ENCODE measurements around the gene TTC38.

TTC38 gene

DNA sequence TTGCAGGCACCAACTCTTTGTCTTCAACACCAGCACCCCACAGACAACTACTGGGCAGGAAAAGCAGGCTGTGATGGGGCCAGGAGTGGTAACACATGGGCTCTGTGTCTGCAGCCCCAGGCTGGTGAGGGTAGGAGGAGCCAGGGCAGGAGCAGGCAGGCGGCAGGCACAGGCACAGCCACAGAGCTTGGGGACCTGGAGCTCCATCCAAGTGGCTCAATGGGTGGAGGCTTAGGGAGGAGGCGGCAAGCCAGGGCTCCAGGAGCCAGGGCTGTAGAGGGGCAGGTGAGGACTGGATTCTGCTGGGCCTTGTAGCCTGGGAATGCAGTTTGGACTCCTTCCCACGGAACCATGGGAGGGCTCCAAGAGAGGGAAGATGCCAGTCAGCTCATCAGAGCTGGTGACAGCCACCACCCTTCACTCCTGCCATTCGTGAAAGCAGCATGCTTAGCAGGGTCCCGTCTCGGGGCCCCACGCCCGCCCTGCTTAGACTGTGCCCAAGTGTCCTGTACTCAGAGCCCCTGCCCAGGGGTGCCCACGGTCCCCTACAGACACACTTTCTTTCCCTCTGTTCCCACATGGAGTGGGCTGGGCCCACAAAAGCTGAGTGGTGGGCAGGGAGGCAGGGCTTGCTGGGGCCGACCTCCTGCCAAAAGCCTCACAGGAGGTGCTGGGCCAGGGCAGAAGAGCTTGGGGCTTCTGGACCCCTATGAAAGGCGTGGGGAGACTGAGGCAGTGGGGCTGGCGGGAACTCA is 12.4 kb downstream of the TTC38 start:
- no peak for DNase-seq

DNA sequence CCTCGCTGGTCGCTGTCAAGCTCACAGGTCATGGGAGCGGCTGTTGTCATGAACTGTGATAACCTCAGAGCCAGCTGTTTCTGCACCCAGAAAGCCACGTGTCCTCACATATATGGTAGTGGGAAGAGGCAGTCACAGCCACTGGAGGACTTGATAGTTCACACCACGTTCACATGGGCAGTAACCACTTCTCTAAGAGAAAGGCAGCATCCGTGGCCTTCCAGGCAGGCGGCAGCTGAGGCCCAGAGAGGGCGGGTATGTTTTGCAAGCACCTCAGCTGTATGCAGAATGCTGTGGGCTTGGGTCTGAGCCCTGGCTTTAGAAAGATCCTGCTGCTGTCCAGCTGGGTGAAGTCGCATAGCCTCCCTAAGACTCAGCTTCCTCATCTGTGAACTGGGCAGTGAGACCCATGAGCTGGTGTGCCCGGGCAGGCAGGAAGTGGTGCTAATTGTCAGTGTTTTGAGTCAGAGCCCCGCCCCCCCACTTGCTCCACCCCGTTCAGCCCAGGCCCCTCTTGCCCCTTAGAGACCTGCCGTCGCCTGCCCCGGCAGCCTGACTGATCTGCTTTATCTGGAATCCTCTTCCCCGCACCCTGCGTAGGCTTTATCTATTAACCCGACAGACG is 13.3 kb downstream of the TTC38 start:
- no peak for DNase-seq

DNA sequence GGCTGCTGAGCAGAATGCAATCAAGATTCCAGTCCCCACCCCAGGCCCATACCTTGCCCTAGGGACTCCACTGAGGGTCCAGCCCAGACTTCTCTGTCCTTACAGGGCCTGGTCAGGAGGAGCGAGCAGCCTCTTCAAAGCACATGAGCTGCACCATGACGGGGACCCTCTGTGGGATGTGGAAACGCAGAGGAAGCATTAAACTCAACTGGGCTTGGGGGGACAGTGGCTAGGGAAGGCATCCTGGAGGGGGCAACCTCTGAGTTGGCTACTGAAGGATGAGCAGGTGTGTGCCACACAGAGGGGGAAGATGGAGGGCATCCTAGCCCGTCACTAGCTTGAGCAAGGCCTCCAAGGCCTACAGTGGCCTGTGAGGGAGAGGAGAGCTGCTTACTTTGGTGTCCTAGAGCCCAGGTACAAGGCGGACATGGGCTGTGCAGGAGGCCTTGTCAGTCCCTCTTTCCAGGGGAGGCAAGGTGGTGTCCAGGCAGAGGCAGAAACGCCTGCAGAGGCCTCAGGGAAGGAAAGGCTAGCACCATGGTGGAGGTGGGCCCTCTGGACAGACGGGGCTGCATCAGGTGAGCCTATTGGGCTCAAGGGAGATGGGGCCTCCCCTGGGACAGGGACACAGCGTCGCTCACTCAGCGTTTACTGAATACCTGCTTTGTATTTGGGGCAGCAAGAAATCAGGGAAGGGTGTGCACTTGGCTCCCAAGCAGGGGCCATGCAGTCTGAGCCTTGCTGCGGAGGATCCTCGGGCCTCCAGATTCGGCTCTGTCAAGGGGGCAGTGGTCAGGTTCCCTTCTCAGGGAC is 14.3 kb downstream of the TTC38 start:
- DNase-seq, result no peak

DNA sequence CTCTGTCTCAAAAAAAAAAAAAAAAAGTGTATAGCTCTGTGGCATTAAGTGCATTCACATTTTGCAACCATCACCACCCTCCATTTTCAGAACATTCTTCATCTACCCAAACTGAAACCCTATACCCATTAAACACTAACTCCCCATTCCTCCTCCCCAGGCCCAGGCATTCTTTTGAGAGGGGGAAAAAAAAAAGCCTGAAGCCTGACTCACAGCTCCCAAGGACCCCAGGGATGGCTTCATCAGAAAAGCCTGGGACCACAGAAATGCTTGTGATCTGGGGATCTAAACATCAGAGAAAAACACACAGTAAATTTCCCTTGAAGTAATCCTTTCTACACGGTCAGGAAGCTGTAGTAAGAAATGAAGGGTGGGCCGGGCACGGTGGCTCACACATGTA is 18.2 kb downstream of the TTC38 start:
- DNase-seq, result no peak

DNA sequence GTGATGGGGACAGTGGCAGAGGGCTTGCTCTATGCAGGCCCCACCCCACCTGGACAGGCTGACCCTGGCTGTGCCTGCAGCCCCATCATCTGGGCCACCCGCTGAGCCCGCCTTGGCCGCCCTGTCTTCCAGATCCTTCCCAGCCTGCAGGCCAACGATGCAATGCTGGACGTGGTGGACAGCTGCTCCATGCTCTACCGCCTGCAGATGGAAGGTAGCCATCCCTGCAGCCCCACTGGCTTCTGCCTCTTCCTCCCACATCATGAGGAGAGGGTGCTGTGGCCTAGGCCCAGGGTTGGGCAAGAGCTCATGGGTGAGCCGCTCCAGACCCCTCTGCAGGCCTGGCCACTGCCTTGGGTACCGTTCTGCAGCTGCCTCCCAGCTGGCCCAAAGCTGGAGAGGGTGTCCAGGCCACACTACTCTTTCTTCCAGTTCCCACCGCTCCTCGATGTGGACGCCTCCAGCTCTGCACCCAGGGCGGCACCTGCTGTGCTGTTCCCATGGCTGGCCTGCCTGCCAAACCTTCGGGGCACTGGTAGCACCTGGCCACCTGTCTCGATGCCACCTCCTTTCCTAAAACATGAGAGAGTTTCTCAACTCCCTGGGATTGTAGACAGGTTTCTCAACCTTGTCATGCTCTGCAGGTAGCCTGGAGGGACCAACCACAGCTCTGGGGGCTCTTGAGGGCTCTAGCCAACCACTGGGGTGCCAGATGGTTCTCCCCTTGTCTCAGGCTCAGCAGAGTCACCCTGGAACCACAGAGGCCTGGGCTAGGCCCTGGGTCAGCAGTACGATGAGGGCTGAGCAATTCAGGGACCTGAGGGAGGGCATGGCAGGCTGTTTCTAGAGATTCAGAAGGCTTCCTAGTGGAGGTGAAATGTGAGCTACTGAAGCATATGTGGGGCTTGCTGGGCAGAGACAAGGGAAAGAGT is 19.4 kb downstream of the TTC38 start:
- DNase-seq, result no peak

DNA sequence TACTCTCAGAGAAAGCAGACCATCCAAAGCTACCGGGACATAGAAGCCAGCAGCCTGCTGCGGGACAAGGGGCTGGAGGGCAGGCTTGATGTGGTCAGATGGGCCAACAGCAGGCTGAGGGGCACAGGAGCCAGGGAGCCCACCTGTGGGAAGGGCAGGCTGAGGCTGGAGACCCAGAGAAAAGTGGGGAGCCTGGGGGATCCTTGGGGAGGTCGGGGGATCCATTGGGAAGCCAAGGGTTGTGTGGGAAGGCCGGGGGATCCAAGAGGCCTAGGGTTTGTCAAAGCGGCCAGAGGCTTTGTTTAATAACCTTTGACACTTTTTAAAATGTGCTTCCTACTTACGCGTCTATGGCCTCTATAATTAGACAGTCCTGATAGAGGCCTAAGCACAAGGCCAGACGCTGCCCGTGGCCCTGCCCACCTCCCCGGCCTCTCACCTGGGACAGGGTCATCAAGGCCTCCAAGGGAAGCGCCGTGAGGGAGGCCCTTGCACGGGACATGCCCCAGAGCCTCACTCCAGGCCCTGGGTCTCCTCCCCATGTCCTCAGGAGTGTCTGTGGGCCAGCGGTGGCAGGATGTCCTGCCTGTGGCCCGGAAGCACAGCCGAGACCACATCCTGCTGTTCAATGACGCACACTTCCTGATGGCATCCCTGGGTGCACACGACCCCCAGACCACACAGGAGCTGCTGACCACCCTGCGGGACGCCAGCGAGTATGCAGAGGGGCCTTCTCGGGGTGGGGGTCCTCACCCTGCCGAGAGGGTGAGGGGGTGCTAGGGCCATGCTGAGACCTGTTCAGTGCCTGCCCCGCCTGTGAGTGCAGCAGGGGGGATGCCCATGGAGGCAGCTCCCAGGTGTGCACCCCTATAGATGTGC is 20.3 kb downstream of the TTC38 start:
- no peak for DNase-seq

DNA sequence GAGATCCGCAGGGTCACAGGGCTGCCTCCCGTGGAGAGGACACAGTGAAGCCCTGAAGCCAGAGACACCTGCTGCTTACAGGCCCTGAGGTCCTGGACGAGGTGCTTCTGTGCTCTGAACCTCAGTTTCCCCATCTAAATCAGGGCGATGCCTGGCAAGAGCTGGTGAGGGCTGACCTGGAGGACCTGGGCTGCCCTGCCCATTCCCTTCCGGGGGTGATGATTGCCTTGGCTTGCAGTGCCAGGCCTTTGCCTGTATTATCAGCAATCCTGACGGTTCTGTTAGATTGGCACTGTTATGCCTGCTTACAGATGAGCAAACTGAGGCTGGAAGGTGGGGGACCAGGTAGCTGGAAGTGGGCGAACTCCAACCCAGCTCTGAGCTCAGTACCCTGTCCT is 21.0 kb downstream of the TTC38 start:
- DNase-seq, result no peak

DNA sequence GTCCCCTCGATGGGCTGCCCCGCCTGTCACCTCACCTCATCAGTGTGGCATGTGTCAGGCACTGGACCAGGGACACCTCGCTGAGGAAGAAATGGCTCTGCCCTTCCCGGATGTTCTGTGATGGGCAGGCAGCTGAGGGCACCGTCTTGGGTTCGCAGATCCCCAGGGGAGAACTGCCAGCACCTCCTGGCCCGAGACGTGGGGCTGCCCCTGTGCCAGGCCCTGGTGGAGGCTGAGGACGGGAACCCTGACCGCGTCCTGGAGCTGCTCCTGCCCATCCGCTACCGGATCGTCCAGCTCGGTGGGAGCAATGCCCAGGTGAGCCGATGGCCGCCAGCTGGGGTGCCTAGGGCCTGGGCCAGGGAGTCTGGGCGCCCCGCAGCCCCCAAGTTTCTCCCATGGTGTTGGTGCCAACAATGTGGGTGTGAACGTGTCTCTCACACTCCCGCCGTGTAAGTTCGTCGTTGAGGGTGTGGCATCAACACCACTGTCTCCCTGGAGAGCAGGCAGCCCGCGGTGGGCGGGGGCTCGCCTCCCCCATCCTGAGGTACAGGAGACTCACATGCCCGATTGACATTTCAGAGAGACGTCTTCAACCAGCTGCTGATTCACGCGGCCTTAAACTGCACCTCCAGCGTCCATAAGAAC is 21.6 kb downstream of the TTC38 start:
- no peak for DNase-seq

DNA sequence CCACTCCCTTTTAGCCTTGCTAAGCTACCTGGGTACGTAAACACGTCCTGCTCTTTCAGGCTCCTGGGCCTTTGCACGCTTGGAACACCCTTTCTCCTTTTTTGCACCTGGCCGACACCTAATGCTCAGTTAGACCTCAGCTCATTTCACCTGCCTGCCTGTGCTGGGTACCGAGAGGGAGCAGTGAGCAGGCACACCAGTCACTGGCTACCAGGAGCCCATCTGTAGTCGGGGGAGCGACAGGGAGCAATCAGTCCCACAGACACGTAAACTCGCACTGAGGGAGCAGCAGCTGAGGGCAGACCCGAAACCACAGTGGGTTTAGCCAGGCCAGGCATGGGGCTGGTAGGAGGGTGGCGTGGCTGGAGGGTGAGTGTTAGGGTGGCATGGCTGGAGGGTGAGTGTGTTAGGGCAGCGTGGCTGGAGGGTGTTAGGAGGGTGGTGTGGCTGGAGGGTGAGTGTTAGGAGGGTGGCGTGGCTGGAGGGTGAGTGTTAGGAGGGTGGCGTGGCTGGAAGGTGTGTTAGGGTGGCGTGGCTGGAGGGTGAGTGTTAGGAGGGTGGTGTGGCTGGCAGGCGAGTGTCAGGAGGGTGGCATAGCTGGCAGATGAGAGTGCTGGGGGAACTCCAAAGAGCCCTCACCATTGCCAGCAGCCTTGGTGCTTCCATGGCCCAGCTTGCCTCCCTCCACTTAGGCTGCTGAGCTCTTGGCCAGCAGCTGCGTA is 22.5 kb downstream of the TTC38 start:
- DNase-seq, result no peak

DNA sequence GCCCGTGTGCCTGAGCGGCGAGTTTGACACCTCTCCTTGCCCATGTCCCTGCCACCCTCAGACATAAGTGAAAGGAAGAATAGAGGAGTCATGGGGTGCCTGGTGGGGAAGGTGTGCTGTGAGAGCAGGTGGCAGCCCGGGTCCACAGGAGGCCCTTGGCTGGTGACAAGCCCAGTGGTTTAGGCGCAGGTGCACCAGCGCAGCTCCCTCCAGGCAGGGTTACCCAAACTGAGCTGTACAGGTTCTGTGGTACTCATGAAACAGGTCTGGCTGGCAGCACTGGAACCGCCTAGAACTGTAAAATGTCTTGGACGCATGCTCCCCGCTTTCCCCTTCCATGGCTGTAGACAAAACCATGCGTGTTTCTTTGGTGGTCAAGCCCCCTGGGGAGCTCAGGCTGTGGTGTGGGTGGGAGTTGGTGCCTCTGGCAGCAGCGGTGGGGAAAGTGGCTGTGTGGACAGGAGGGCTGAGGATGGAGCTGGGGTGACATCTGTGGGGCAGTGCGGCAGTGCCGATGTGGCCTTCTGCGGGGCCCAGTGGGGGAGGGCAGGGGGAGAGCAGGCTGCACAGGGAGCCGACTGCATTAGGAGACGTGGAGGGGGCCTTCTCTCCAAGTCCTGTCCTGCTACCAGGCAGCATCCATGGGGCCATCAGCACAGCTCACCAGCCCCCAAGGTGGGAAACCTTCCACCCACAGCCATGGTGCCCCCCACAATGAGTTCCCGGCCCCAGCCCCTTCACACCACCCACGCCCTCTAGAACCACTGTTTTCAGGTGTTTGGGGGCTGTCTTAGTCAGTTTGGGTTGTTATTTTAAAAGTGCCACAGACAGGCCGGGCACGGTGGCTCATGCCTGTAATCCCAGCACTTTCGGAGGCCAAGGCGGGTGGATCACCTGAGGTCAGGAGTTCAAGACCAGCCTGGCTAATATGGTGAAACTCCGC is 23.3 kb downstream of the TTC38 start:
- no peak for DNase-seq

DNA sequence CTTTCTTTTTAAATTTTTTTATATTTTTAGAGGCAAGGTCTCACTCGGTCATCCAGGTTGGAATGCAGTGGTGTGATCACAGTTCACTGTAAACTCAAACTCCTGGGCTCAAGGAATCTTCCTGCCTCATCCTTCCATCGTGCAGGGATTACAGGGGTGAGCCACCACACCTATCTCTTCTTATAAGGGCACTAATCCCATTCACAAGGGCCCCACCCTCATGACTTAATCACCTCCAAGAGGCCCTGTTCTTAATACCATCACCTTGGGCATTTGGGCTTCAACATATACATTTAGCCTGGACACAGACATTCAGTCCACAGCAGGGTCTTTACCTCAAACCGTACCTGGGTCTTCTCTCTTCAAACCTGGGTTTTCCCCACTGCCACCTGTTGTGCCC is 24.4 kb downstream of the TTC38 start:
- DNase-seq, result no peak

DNA sequence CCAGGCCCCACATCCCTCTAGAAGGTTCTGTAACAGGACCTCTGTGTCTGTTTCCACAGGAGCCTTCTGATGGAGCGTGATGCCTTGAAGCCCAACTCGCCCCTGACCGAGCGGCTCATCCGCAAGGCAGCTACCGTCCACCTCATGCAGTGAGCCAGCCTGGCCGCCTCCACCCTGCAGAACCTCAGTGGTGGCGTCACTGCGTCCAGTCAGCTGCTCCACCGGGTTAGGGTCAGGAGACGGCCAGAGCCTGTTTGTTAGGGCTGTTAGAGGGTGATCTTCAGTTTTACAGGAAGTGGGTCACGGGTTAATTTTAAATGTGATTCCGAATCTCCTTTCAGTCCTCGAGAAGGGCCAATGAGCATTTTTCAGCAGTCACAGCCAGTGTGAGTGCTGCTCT is 24.9 kb downstream of the TTC38 start:
- DNase-seq, result no peak

DNA sequence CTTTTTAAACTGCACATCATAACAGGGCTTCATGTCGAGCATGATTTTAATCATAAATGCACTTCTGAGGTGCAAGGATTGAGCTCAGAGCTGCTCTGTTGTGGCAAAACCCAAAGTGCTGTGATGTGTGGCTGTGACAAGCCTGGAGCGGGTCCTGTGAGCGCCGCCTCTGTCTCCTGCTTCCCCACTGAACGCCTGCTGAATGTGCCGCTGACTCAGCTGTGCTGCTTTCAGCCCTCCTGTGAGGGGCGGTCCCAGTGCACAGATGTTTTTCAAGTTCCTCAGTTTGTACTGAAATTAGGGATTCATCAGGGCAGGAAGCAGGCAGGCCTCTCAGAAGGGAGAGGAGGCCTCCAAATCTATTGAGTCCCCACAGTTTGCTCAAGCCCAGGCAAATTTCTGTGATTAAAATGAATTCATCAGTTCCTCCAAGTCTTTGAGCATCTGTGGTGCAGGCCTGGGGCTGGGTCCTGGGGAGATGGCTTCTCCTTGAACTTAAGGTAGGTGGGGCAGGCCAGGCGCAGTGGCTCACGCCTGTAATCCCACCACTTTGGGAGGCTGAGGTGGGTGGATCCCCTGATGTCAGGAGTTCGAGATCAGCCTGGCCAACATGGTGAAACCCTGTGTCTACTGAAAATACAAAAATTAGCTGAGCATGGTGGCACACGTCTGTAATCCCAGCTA is 25.9 kb downstream of the TTC38 start:
- DNase-seq, result no peak

DNA sequence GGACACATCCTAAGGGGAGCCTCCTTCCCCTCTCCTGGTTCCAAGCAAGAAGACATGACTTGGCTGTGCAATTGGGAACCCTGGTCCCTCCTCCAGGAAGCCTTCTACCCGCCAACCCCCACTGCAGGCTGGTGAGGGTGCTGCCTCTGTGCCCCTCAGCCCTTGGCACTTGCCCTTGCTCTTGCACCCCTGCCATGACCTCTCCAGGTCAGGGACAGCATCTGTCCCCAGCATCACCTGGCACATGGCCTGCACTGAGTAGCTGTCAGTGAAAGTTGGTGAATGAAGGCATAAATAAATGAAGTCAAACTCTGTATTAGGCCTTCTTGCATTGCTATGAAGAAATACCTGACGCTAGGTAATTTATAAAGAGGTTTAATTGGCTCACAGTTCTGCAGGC is 27.0 kb downstream of the TTC38 start:
- no peak for DNase-seq

DNA sequence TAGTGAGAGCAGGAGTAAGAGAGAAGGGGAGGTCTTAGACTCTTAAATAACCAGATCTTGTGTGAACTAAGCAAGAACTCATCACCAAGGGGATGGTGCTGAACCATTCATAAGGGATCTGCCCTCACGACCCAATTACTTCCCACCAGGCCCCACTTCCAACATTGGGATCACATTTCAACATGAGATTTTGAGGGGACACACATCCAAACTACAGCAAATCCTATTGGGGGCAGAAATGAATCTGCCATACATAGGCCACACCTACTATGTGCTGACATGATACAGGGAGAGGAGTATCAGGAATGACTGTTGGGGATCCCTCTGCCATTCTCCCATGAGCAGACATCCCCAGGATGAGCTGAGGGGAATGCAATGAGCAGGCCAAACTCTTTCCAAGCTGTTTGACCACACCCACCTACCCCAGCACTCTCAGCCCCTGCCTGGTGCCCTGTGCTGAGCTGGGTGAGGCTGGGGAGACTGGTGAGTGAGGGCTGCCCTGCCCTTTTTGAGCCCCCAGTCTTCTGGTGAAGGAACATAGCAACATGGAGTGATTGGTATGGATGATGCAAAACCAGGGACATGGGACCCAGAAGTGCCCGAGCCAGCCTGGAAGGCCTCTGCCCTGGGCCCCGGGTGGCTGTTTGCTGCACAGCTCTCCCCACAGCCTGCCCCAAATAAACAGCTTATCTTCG is 27.6 kb downstream of the TTC38 start:
- no peak for DNase-seq

DNA sequence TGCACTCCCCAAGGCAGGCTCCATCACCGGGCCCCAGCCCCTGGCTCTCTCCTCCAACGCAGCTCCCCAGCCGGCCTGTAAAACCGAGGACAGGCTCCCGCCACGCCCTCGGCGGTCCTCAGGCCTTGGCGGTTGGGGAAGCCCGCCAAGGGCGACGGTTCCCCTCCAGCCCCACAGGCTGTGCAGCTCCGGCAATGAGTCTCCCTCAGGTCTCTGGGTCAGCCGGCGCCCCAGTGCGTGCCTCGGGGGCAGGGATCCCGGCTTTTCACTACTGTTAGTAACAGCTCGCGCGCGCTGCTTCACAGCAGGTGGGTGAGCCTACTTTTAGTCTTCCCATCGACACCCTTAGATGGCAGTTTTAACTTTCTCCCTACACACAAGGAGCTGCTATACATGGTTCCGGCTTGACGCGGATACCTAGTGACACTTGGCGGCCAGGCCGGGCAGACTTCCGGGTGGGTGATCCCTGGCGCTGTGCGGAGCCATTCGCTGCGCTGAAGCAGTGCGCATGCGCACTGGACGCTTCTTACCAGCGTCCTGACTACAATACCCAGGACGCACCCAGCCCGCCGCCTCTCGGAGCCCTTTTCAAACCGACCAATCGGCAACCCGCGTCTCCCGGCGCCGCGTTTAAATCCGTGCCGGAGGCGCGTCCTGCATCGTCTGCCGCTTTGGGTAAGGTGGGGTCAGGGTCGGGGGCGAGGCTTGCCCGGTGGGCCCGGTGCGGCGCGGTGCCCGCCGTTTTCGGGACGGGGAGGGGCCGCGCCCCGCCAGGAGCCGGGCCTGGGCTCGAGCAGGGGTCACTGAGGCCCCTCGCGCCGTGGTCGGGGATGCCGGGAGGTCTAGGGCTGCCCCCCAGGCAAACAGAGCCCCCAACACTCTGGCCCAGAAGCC is 28.7 kb downstream of the TTC38 start, which contains the start of gene GTSE1:
TSS of gene GTSE1 (plus strand) at position 614 of the 894 bp plus-strand sequence. CDS start 531 bp downstream, outside the sequence.
- peak; percentile 94 for DNase-seq

Measured in activated T-cell treated with anti-CD3 and anti-CD28 coated beads, Interleukin-2, amount 50 U/mL, for 1 hour (primary cell).